ENCODE data around the gene CCDC70.

CCDC70 gene

GRCh38 chr13:51870616-51871015 is 8.8 kb downstream of the CCDC70 start:
- Histone ChIP-seq H3K36me3 (ENCODE audit: insufficient read depth, low read length) (no peaks in the 10 kb centered on the region), H3K4me1 (ENCODE audit: insufficient read depth, low read length) (no peaks in the 10 kb centered on the region), H3K27ac (ENCODE audit: low read depth, low read length) (no peak overlapping the region), H3K9me3 (ENCODE audit: low read length) (no peaks in the 10 kb centered on the region), H3K27me3 (ENCODE audit: control insufficient read depth in 1 of 2, insufficient read depth in 2 of 2, low read length in 2 of 2) (no peaks in the 10 kb centered on the region), H3K9ac (ENCODE audit: low read length) (no peak overlapping the region), H3K4me3 (ENCODE audit: low read depth in 1 of 2, low read length in 2 of 2) (no peak overlapping the region)

DNA sequence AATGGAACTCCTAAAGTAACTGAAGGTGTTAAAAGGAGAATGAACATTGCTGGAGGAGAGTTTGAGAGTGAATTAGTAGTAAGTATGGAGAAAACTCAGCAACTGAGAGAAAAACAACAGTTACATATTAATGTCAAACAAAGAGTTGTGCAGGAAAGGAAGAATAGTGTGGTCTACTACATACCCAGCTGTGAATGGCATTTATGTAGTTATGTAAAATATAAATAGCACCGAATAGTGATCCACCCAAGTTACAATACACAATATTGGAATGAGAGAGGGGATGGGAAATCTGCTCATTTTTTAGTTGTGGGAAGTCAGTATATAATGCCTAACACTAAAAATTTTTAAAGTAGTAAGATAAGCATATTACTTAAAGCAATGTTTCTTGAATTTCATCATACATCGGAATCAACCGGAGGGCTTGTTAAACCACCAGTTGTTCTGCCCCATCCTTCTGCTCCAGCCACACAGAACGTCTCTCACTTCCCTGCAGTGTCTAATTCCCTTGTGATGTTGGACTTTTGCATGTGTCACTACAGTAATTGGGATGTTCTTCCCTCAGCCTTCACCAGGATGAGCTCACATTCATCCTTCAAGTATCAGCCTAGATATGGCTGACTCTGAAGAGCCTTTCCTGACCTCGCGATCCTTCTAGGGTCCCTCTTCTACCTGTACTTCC is 11.5 kb downstream of the CCDC70 start:
- Histone ChIP-seq H3K9ac (ENCODE audit: low read length) (no peak overlapping the region), H3K4me3 (ENCODE audit: low read depth in 1 of 2, low read length in 2 of 2) (no peak overlapping the region), H3K27ac (ENCODE audit: low read depth, low read length) (no peak overlapping the region), H3K9me3 (ENCODE audit: low read length) (no peaks in the 10 kb centered on the region), H3K27me3 (ENCODE audit: control insufficient read depth in 1 of 2, insufficient read depth in 2 of 2, low read length in 2 of 2) (no peaks in the 10 kb centered on the region), H3K36me3 (ENCODE audit: insufficient read depth, low read length) (no peaks in the 10 kb centered on the region), H3K4me1 (ENCODE audit: insufficient read depth, low read length) (no peaks in the 10 kb centered on the region)

DNA sequence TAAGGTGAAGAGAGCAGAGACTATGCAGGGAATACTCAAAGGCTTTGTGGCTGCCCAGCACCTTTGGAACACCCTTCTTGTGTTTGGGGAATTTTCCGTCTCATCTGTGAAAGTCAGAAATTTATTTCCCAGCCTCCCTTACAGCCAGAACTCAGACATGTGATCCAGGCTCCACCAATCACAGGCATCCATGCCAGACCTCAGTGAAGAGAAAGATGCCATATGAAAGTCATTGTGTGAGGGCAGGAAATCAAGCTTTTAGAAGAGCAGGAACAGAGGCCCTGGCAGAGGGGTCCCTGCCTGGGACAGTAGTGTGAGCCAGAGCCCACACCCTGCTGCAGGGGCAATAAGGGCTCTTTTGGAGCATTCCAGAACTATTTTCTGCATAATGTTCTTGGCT is 12.1 kb downstream of the CCDC70 start:
- Histone ChIP-seq H3K27ac (ENCODE audit: low read depth, low read length) (no peak overlapping the region), H3K27me3 (ENCODE audit: control insufficient read depth in 1 of 2, insufficient read depth in 2 of 2, low read length in 2 of 2) (no peaks in the 10 kb centered on the region), H3K4me1 (ENCODE audit: insufficient read depth, low read length) (no peaks in the 10 kb centered on the region), H3K4me3 (ENCODE audit: low read depth in 1 of 2, low read length in 2 of 2) (no peak overlapping the region), H3K9me3 (ENCODE audit: low read length) (no peaks in the 10 kb centered on the region), H3K36me3 (ENCODE audit: insufficient read depth, low read length) (no peaks in the 10 kb centered on the region), H3K9ac (ENCODE audit: low read length) (no peak overlapping the region)

DNA sequence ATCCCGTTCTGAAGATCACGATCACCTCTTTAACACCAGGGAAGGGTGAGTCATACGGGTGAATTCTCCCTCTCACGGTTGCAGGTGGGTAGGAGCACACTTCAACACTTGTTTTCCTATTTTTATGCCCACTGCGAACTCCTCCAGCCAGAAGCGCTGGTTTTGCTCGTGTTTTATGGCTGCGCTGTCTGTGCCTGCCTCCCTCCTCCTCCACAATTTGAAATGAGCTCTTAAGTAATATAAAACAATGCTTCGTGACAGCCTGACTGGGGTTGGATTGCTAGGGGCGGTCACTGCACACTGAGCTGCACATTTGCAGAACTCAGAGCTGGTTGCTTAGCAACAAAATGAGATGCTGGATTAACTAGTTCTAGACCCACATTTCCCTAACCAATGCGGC is 12.9 kb downstream of the CCDC70 start:
- Histone ChIP-seq H3K27me3 (ENCODE audit: control insufficient read depth in 1 of 2, insufficient read depth in 2 of 2, low read length in 2 of 2) (no peaks in the 10 kb centered on the region), H3K36me3 (ENCODE audit: insufficient read depth, low read length) (no peaks in the 10 kb centered on the region), H3K4me1 (ENCODE audit: insufficient read depth, low read length) (no peaks in the 10 kb centered on the region), H3K4me3 (ENCODE audit: low read depth in 1 of 2, low read length in 2 of 2) (no peak overlapping the region), H3K27ac (ENCODE audit: low read depth, low read length) (no peak overlapping the region), H3K9me3 (ENCODE audit: low read length) (no peaks in the 10 kb centered on the region), H3K9ac (ENCODE audit: low read length) (no peak overlapping the region)

GRCh38 chr13:51879133-51879532 is 17.4 kb downstream of the CCDC70 start:
- Histone ChIP-seq H3K4me1 (ENCODE audit: insufficient read depth, low read length) (no peaks in the 10 kb centered on the region), H3K27me3 (ENCODE audit: control insufficient read depth in 1 of 2, insufficient read depth in 2 of 2, low read length in 2 of 2) (no peaks in the 10 kb centered on the region), H3K9me3 (ENCODE audit: low read length) (no peaks in the 10 kb centered on the region), H3K27ac (ENCODE audit: low read depth, low read length) (no peak overlapping the region), H3K36me3 (ENCODE audit: insufficient read depth, low read length) (no peaks in the 10 kb centered on the region), H3K9ac (ENCODE audit: low read length) (no peak overlapping the region), H3K4me3 (ENCODE audit: low read depth in 1 of 2, low read length in 2 of 2) (no peak overlapping the region)

- Histone ChIP-seq H3K36me3 (ENCODE audit: insufficient read depth, low read length) (no peaks in the 10 kb centered on the region), H3K9ac (ENCODE audit: low read length) (no peak overlapping the region), H3K4me1 (ENCODE audit: insufficient read depth, low read length) (no peaks in the 10 kb centered on the region), H3K27ac (ENCODE audit: low read depth, low read length) (no peak overlapping the region), H3K9me3 (ENCODE audit: low read length) (no peaks in the 10 kb centered on the region), H3K27me3 (ENCODE audit: control insufficient read depth in 1 of 2, insufficient read depth in 2 of 2, low read length in 2 of 2) (no peaks in the 10 kb centered on the region), H3K4me3 (ENCODE audit: low read depth in 1 of 2, low read length in 2 of 2) (no peak overlapping the region)
These were observed 19.5 kb downstream of the CCDC70 start for GRCh38 chr13:51881296-51881695.

- Histone ChIP-seq H3K36me3 (ENCODE audit: insufficient read depth, low read length) (no peaks in the 10 kb centered on the region), H3K27ac (ENCODE audit: low read depth, low read length) (no peak overlapping the region), H3K9ac (ENCODE audit: low read length) (no peak overlapping the region), H3K4me3 (ENCODE audit: low read depth in 1 of 2, low read length in 2 of 2) (no peak overlapping the region), H3K4me1 (ENCODE audit: insufficient read depth, low read length) (no peaks in the 10 kb centered on the region), H3K27me3 (ENCODE audit: control insufficient read depth in 1 of 2, insufficient read depth in 2 of 2, low read length in 2 of 2) (no peaks in the 10 kb centered on the region), H3K9me3 (ENCODE audit: low read length) (no peaks in the 10 kb centered on the region)
These were observed 20.9 kb downstream of the CCDC70 start for GRCh38 chr13:51882570-51883225.

GRCh38 chr13:51883226-51883600 is 21.4 kb downstream of the CCDC70 start:
- no peaks in the 10 kb centered on the region for H3K4me1 ChIP-seq (ENCODE audit: insufficient read depth, low read length)
- H3K27ac ChIP-seq (ENCODE audit: low read depth, low read length): no peak overlapping the region
- H3K36me3 ChIP-seq (ENCODE audit: insufficient read depth, low read length): no peaks in the 10 kb centered on the region
- H3K4me3 ChIP-seq (ENCODE audit: low read depth in 1 of 2, low read length in 2 of 2): no peak overlapping the region
- H3K9me3 ChIP-seq (ENCODE audit: low read length): no peaks in the 10 kb centered on the region
- no peaks in the 10 kb centered on the region for H3K27me3 ChIP-seq (ENCODE audit: control insufficient read depth in 1 of 2, insufficient read depth in 2 of 2, low read length in 2 of 2)
- no peak overlapping the region for H3K9ac ChIP-seq (ENCODE audit: low read length)

GRCh38 chr13:51885651-51886050 is 23.9 kb downstream of the CCDC70 start:
- Histone ChIP-seq H3K27me3 (ENCODE audit: control insufficient read depth in 1 of 2, insufficient read depth in 2 of 2, low read length in 2 of 2) (no peaks in the 10 kb centered on the region), H3K4me1 (ENCODE audit: insufficient read depth, low read length) (no peaks in the 10 kb centered on the region), H3K9ac (ENCODE audit: low read length) (no peak overlapping the region), H3K27ac (ENCODE audit: low read depth, low read length) (no peak overlapping the region), H3K36me3 (ENCODE audit: insufficient read depth, low read length) (no peaks in the 10 kb centered on the region), H3K4me3 (ENCODE audit: low read depth in 1 of 2, low read length in 2 of 2) (no peak overlapping the region), H3K9me3 (ENCODE audit: low read length) (no peaks in the 10 kb centered on the region)

DNA sequence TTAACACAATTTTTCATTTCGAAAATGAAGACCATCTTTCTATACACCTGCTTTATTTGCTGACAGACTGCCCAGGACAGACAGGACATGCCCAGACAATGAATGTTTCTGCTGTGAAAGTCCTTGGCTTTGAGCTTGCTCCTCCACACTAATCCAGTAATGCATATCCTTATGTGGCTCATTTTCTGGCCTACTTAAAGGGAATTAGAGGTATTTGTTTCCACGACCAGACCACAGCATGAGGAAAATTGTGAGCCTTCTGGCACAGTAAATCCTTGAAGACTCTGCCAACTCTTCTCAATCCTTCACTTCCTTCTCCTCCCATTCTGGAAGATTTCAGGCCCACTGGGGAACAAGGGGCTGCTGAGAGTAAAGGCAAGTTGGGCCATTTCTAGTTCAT is 25.7 kb downstream of the CCDC70 start:
- no peaks in the 10 kb centered on the region for H3K27me3 ChIP-seq (ENCODE audit: control insufficient read depth in 1 of 2, insufficient read depth in 2 of 2, low read length in 2 of 2)
- H3K36me3 ChIP-seq (ENCODE audit: insufficient read depth, low read length): no peaks in the 10 kb centered on the region
- H3K9me3 ChIP-seq (ENCODE audit: low read length): no peaks in the 10 kb centered on the region
- H3K4me3 ChIP-seq (ENCODE audit: low read depth in 1 of 2, low read length in 2 of 2): no peak overlapping the region
- no peak overlapping the region for H3K9ac ChIP-seq (ENCODE audit: low read length)
- no peaks in the 10 kb centered on the region for H3K4me1 ChIP-seq (ENCODE audit: insufficient read depth, low read length)
- H3K27ac ChIP-seq (ENCODE audit: low read depth, low read length): no peak overlapping the region

DNA sequence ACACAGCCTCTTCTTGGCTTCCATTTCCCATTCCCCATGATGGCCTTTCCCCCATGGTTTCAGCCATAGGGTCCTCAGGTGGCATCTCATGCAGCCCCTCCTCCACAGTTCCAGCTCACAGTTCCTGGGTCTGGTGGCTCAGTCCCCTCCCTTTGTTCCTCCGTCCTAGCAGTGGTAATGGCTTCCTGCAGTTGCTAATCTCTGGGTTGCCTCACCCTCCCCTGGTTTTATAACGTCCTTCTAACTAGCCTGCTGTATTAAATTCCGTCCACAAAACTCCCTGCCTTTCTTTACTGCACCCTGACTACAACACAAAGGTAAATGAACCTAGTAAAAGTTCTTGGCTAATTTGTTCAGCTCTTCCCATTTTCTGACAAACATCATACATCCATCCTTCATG is 30.9 kb downstream of the CCDC70 start:
- Histone ChIP-seq H3K27me3 (ENCODE audit: control insufficient read depth in 1 of 2, insufficient read depth in 2 of 2, low read length in 2 of 2) (no peaks in the 10 kb centered on the region), H3K36me3 (ENCODE audit: insufficient read depth, low read length) (no peaks in the 10 kb centered on the region), H3K27ac (ENCODE audit: low read depth, low read length) (no peak overlapping the region), H3K9me3 (ENCODE audit: low read length) (no peaks in the 10 kb centered on the region), H3K4me3 (ENCODE audit: low read depth in 1 of 2, low read length in 2 of 2) (no peak overlapping the region), H3K4me1 (ENCODE audit: insufficient read depth, low read length) (no peaks in the 10 kb centered on the region), H3K9ac (ENCODE audit: low read length) (no peak overlapping the region)

- Histone ChIP-seq H3K4me1 (ENCODE audit: insufficient read depth, low read length) (no peaks in the 10 kb centered on the region), H3K36me3 (ENCODE audit: insufficient read depth, low read length) (no peaks in the 10 kb centered on the region), H3K27me3 (ENCODE audit: control insufficient read depth in 1 of 2, insufficient read depth in 2 of 2, low read length in 2 of 2) (no peaks in the 10 kb centered on the region), H3K27ac (ENCODE audit: low read depth, low read length) (no peak overlapping the region), H3K9ac (ENCODE audit: low read length) (no peak overlapping the region), H3K9me3 (ENCODE audit: low read length) (no peaks in the 10 kb centered on the region), H3K4me3 (ENCODE audit: low read depth in 1 of 2, low read length in 2 of 2) (no peak overlapping the region)
These were observed 32.5 kb downstream of the CCDC70 start for GRCh38 chr13:51894239-51894638.
